HepG2 (cell line): ENCODE results near the gene NPHP1. TPM values are rescaled to one million over a fixed set of nuclear protein-coding genes. Genes with fewer than 3 reads are reported as not detected.
"Not testable (repeated sequence)": the region's sequence is repeated elsewhere in the genome, so short reads cannot be mapped to it uniquely, and the experiment has no call there.

Experiments
- ATAC-seq: fragments of 200-7000 bp; cut with Tn5 transposase; 3 replicates; pipeline ENCODE4 v1.9.1; 2020; ENCODE audit warnings: mild to moderate bottlenecking, moderate library complexity
- BruUV-seq: library from RNA; stranded (reverse); fragments of 400-500 nt; replicated peaks from 2 replicates; lab custom pipeline; 2021; lab: Mats Ljungman, UMichigan
- CTCF ChIA-PET: fragments of 300-600 bp; formaldehyde crosslinking; extraction: SDS; loops from one replicate; lab custom pipeline; 2021; ENCODE audit warnings: low total read pairs, inconsistent platforms, low intra/inter-chr PET ratio; lab: Yijun Ruan, JAX
- POLR2A ChIA-PET: fragments of 350-600 bp; sonication (Branson Sonifier 250); formaldehyde crosslinking; loops from one replicate; lab custom pipeline; 2020; ENCODE audit warnings: antibody characterized with exemption, inconsistent platforms; lab: Yijun Ruan, JAX
- DNase-seq: peaks from one replicate; pipeline ENCODE4 v3.0.0-alpha.2; 2015; ENCODE audit warnings: low spot score
- FAIRE-seq: peaks from 3 replicates; lab custom pipeline; 2011; peaks lifted over from hg19 to GRCh38; lab: Jason Lieb, UNC
- H2AFZ ChIP-seq: one replicate; pipeline ENCODE4 v1.6.1; 2011; ENCODE audit warnings: low read length, inconsistent platforms
- H3K27ac ChIP-seq: fragments of 300-600 bp; 3 replicates; pipeline ENCODE4 v1.8.0; 2011; ENCODE audit warnings: mixed run types, mild to moderate bottlenecking, mixed read lengths, low read length, inconsistent platforms; ENCODE audit not compliant: insufficient read depth; ENCODE audit errors: extremely low read length
- H3K27me3 ChIP-seq, 2 experiments: fragments of 200-600 bp in 1 of 2; 2 replicates in 1 of 2; 3 replicates in 1 of 2; pipeline versions ENCODE4 v1.6.0 to v1.8.0; 2011; ENCODE audit warnings: low read length in 2 of 2, mild to moderate bottlenecking in 2 of 2, moderate library complexity in 2 of 2, inconsistent platforms in 1 of 2; ENCODE audit not compliant: insufficient read depth in 2 of 2, control insufficient read depth in 1 of 2
- H3K36me3 ChIP-seq, 2 experiments: fragments of 200-600 bp in 1 of 2; replicated peaks in 1 of 2; 2 replicates in 1 of 2; 3 replicates in 1 of 2; pipeline versions ENCODE4 v1.5.1 to v1.8.0; 2011; ENCODE audit warnings: low read length in 2 of 2, inconsistent platforms in 1 of 2; ENCODE audit not compliant: insufficient read depth in 2 of 2, control insufficient read depth in 1 of 2
- H3K4me1 ChIP-seq: 2 replicates; pipeline ENCODE4 v1.5.1; 2012; ENCODE audit warnings: low read length, inconsistent platforms; ENCODE audit not compliant: insufficient read depth
- H3K4me2 ChIP-seq: 2 replicates; pipeline ENCODE4 v1.6.0; 2011; ENCODE audit warnings: low read depth, low read length, inconsistent platforms
- H3K4me3 ChIP-seq, 3 experiments: fragments of 200-600 bp in 1 of 3; sonication (generic), shearing (Covaris generic) in 1 of 3; replicated peaks in 1 of 3; 2 replicates each; pipeline ENCODE4 v1.5.1; 2011 to 2016; ENCODE audit warnings: low read length in 3 of 3, inconsistent platforms in 2 of 3, low read depth in 2 of 3, mild to moderate bottlenecking in 2 of 3, control low read depth in 1 of 3, mixed read lengths in 1 of 3; ENCODE audit not compliant: insufficient read depth in 1 of 3
- H3K79me2 ChIP-seq: one replicate; pipeline ENCODE4 v1.6.1; 2011; ENCODE audit warnings: low read length, inconsistent platforms; ENCODE audit not compliant: insufficient read depth
- H3K9ac ChIP-seq: 2 replicates; pipeline ENCODE4 v1.6.0; 2011; ENCODE audit warnings: mild to moderate bottlenecking, low read depth, low read length, inconsistent platforms; ENCODE audit not compliant: insufficient read depth
- H3K9me3 ChIP-seq: 2 replicates; pipeline ENCODE4 v1.5.1; 2012; ENCODE audit warnings: mild to moderate bottlenecking, low read length
- H4K20me1 ChIP-seq: 2 replicates; pipeline ENCODE4 v1.6.0; 2011; ENCODE audit warnings: inconsistent platforms, mild to moderate bottlenecking, low read length, moderate library complexity; ENCODE audit not compliant: insufficient read depth
- FOSL1 ChIP-seq: sonication (generic); formaldehyde crosslinking; IDR thresholded peaks from 2 replicates; pipeline ENCODE4 v1.9.0; 2021; ENCODE audit warnings: missing genetic modification reagents, borderline replicate concordance
- KDM2A ChIP-seq: sonication (generic); formaldehyde crosslinking; IDR thresholded peaks from 2 replicates; pipeline ENCODE4 v1.4.0; 2020; ENCODE audit warnings: low read depth, missing genetic modification reagents, borderline replicate concordance
- ZNF615 ChIP-seq: sonication (generic); formaldehyde crosslinking; IDR thresholded peaks from 2 replicates; pipeline ENCODE4 v1.5.0; 2020; ENCODE audit warnings: mild to moderate bottlenecking, missing genetic modification reagents, borderline replicate concordance
- ZNF776 ChIP-seq: sonication (generic); formaldehyde crosslinking; IDR thresholded peaks from 2 replicates; pipeline ENCODE4 v1.4.0; 2020; ENCODE audit warnings: mild to moderate bottlenecking, missing genetic modification reagents
- WGBS: methylation state at CpG from one replicate; pipeline ENCODE4 v1.1.6; 2017; ENCODE audit warnings: low lambda C conversion rate; 5-methylcytosine and 5-hydroxymethylcytosine counted together
- in situ Hi-C: cut with HindIII; loops from 2 replicates; pipeline ENCODE4 v1.10.0; 2017; ENCODE audit warnings: low pct_unique_long_range_greater_than_20kb; ENCODE audit not compliant: extremely low pct_ligation_motif_present
- intact Hi-C: fragments of 100-400 bp; cut with micrococcal nuclease; formaldehyde crosslinking; loops from one replicate; pipeline ENCODE4 v1.10.0; 2022; ENCODE audit not compliant: unreplicated experiment
- polyA plus RNA-seq, 8 experiments: library from polyadenylated mRNA; depleted of rRNA in 3 of 8; stranded (reverse) in 7 of 8; unstranded in 1 of 8; fragments of >200 nt; fragmentation: Illumina TruSeq in 4 of 8; extraction: Trizol in 4 of 8; gene quantifications; 2 replicates each; pipeline versions ENCODE4 v1.2.1 to v1.2.3, GENCODE V29; 2011 to 2016; ENCODE audit warnings: low read depth in 4 of 8, missing spikeins in 1 of 8, mixed read lengths in 1 of 8; ENCODE audit not compliant: insufficient read depth in 1 of 8
- total RNA-seq, 5 experiments: library from RNA; depleted of rRNA; stranded (reverse); fragments of >200 nt; fragmentation: Illumina TruSeq; extraction: Trizol; gene quantifications; 2 replicates each; pipeline ENCODE4 v1.2.3, GENCODE V29; 2016; ENCODE audit warnings: low read depth in 1 of 5

The NPHP1 gene
- total and polyA plus RNA-seq, 2 of the 13 experiments (the other 11 are each of a cell fraction or from before 2014, with no cell fraction given) = 2.7 to 4.8 TPM

DNA sequence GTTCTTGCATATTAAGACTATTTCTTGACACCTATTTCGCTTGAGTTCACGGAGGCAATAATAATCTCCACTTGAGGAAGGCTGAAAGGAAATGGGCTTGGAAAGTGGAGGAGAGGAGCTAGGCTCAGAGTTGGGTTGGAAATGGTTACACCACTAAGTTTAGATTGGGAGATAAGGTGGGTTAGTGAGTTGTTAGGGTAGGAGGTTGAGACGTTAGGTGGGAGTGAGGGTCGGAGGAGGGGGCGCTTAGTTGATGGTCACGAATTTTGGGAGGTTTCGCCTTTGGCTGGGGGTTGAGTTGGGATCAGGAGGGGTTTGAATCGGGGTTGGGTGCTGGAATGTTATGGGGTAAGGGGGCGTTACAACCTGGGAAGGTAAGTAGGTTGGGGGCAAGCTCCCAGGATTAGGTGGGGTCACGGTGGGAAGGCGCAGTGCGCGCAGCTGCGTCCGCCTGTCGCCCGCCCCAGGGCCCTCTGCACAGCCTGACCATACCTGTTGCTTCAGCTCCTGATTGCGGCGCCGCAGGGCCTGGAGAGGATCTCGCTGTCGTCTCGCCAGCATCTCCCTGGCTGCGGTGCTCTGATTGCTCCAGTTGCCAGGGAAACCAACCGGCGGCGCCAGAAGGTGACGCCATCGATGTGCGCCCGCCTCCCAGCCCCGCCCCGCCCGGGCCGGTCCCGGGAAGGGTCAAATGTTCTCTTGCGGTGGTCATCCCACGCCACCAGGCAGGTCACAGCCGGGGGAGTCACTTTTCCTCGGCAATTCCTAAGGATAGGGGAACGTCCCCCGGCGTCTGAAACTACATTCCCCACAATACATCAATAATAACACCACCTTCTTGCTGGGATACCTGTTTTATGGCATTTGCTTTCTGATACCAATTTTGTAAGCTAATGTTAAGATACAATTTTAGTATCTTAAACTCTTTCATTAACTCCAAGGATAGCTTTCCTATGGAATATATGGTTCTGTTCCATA is at the start of gene NPHP1 (continued):
- TF ChIP-seq KDM2A (CRISPR knock-in tag) (peak; percentile 97), FOSL1 (no peak), ZNF615 (no peak), ZNF776 (CRISPR knock-in tag) (peak; percentile 56; the same call in 1 of the 2 replicates)
- TF ChIP-seq, all 625 proteins: peak for 255

DNA sequence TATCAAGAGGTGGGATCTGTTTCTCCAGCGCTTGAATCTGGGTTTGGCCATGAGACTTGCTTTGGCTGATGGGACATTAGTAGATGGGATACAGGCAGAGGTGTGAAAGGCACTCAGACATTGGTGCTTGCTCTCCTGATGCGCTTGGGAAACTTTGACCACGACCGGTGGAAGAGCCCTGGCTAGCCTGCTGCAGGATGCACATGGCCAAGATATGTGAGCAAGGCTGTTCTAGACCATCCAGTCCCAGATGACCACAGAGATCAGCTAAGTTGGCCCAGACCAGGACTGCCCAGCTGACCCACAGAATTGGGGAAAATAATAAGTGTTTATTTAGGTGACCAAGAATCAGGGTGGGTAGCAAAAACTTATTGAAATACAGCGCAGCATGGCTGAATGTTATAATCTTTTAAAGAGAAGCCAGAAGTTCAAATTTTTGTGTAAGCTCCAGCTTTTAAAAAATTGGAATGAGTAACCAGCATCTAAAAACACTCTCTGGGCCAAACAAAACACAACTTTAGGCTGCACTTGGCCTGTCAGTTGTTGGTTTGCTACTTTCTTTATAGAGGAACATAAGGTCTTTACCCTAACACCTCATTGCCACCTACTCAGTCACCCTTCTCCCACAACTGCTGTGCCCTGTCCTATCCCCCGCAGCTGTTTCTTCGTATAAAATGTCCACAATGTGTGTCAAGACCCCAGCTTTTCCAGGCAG is 43.4 kb upstream of the NPHP1 start:
- H2AFZ ChIP-seq, ATAC-seq, H3K27me3 ChIP-seq, H3K9ac ChIP-seq, H3K4me1 ChIP-seq, H3K9me3 ChIP-seq, in situ Hi-C loops, BruUV-seq, intact Hi-C loops, POLR2A ChIA-PET, FAIRE-seq, H3K79me2 ChIP-seq, H4K20me1 ChIP-seq, H3K36me3 ChIP-seq, DNase-seq, H3K27ac ChIP-seq, H3K4me3 ChIP-seq, CTCF ChIA-PET, H3K4me2 ChIP-seq: not testable (repeated sequence)
- 30% methylated on average over 6 of the region's 7 CpGs for WGBS

DNA sequence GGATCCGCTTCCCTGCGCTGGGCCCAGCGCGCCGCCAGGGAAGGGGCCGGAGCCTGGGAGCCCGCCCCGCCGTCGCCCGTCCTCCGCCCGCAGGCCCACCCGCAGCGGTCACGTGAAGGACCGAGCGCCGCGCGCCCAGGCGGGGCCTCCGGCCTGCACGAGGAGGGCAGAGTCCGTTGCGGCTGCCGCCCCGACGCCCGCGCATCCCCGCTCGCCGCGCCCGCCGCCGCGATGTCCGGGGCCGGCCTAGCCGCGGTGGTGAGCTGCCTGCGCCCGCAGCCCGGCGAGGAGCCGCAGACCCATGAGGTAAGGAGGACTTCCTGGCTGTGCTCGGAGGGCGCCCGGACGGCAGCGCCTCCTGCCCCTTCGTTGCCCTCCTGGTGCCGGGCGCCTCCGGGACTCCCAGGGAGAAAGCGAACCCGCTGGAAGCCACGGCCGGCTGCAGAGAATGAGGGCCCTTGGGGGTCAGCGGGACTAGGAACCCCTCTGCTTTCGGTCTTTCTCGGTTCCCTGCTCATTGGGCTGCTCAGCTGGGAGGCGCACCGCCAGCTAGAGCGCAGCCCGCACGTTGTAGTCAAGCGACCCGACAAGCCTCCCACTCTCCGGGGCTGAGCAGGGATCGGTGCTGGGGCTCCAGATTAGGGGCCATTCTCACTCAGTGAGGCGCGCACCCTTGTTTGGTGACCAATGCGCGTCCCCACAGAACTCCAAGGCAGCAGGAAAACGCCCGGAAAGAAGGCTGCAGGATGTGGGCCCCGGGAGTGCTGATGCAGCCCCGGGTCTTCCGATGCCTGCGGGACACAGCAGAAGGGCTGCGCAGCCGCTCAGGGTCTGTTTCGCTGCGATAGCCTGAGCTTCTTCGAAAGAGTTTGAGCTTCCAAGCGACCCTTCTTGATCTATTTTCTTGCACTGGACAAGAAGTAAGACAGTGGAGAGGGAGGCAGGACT is 40.9 kb upstream of the NPHP1 start:
- H2AFZ ChIP-seq, H4K20me1 ChIP-seq, H3K4me2 ChIP-seq, in situ Hi-C loops, H3K4me3 ChIP-seq, H3K27me3 ChIP-seq, H3K9ac ChIP-seq, POLR2A ChIA-PET, H3K4me1 ChIP-seq, H3K27ac ChIP-seq, DNase-seq, CTCF ChIA-PET, H3K79me2 ChIP-seq, ATAC-seq, FAIRE-seq, BruUV-seq, H3K36me3 ChIP-seq, intact Hi-C loops, H3K9me3 ChIP-seq: not testable (repeated sequence)
- WGBS = no CpG with 5 or more reads among the region's 89 CpGs

DNA sequence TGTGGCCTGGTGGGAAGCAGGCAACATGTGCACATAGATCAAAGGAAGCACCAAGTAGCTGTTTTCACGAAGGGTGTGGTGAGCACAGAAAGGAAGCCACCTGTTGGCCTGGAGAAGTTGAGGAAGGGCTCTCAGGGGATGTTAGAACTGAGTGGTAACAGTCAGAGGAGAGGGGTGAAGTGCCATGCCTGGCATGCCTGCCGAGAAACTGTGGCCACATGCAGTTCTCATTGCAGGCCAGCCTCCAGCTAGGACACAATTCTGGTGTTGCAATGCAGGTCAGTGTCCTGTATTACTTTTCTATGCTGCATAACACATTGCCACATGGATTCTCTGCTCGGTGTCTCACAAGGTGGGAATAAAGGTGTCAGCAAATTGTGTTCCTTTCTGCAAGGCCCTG is 38.5 kb upstream of the NPHP1 start:
- H3K27ac ChIP-seq, POLR2A ChIA-PET, H3K9ac ChIP-seq, BruUV-seq, H3K79me2 ChIP-seq, H3K4me2 ChIP-seq, H2AFZ ChIP-seq, DNase-seq, H3K4me1 ChIP-seq, H3K27me3 ChIP-seq, H4K20me1 ChIP-seq, CTCF ChIA-PET, ATAC-seq, H3K36me3 ChIP-seq, intact Hi-C loops, H3K4me3 ChIP-seq, H3K9me3 ChIP-seq, FAIRE-seq, in situ Hi-C loops: not testable (repeated sequence)
- 0% methylated on average over 1 of the region's 3 CpGs for WGBS
